ELR (cell line): Measurements from ENCODE around the gene MYLK2.
"Not testable (repeated sequence)": the region's sequence is repeated elsewhere in the genome, so short reads cannot be mapped to it uniquely, and the experiment has no call there.

Experiments used
- DNase-seq: peaks from one replicate; pipeline ENCODE4 v3.0.0-alpha.2; 2015; ENCODE audit warnings: low read depth

MYLK2 gene

GRCh38 chr20:31815408-31816188 lies 3.6 kb upstream of the MYLK2 start:
- DNase-seq = no peak

DNA sequence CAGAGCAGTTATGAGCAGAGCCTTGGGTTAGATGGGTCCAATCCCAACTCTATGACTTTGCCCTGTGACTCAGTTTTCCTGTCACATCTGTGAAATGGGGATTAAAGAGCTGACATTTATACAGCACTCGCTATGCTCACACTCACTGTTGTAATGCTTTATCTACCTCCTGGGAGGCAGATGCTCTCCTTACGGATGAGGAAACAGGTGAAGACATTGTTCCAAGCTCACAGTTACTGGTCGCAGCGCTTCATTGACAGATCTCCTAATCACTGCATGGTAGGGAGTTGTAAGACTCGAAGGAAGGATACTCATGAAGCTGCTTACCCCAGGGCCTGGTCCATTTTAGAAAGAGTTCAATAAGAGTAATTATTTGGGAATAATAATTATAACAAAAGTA lies 2.9 kb upstream of the MYLK2 start:
- DNase-seq = no peak

DNA sequence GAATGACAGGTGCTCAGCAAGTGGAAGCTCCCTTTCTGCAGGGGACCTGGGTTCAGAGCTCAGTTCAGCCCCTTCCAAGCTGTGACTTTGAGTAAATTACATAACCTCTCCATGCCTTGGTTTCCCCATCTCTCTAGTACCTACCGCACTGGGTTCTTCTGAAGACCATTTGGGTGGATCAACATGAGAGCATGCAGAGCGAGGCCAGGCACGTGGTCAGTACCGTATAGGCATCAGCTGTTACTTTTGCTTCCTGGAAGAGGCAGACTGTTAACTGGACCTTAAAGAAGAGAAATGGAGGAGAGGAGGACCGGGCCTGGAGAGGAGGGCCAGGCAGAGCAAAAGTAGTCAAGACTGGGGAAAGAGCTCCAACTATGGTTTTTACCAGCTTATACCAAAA lies 1.7 kb upstream of the MYLK2 start:
- DNase-seq = no peak

GRCh38 chr20:31818376-31818908 lies 714 bp upstream of the MYLK2 start:
- no peak for DNase-seq

DNA sequence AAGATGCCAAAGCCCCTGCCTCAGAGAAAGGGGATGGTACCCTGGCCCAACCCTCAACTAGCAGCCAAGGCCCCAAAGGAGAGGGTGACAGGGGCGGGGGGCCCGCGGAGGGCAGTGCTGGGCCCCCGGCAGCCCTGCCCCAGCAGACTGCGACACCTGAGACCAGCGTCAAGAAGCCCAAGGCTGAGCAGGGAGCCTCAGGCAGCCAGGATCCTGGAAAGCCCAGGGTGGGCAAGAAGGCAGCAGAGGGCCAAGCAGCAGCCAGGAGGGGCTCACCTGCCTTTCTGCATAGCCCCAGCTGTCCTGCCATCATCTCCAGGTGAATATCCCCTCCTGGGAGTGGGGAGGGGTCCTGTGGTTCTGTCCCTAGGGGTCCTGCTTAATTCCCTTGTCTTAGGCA lies 1.1 kb downstream of the MYLK2 start:
- DNase-seq = no peak

- DNase-seq = no peak
Measured at GRCh38 chr20:31821427-31821826, 2.3 kb downstream of the MYLK2 start.

DNA sequence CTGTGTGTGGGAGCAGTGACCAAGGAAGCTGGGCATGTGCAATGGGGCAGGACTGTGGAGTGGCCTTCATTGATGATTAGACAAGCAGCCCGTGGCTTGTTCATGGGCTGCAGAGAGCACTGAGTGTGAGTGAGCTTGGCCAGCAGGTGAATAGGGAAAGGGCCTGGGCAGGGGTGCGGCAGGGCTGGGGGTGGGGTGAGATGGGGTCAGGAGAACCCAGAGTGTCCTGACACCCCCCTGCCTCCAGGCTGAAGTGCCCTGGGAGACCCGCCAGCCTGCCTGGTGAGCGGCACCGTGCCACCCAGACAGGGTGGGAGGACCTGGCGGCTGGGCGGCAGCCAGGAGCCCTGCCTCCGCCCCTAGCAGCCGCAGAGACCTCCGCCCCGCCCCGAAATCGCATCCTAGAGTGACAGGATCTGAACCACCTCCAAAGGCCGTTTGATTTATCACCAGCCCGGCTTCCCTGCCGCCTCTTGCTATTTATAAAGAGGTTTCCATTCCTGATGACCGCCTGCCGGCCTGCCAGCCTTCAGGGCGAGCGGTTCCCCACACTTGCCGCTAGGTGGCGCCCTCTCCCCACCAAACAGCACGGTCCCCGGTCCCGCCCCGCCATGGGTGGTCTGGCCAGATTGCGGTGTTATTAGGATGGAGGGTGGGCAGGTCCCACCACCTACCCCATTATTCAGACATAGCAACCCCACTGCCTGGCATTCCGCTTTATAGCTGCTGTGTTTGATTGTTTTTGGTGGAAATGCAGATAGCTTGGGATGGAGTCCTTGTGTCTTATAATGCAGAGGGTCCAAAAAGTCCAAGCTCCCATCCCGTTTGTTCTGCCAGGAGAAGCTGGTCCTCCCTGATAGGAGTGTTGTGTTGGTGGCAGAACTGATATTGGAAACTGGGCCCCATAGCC lies 3.5 kb downstream of the MYLK2 start:
- peak; percentile 75 for DNase-seq

- DNase-seq = peak; percentile 32
Measured at GRCh38 chr20:31823360-31824124, 4.4 kb downstream of the MYLK2 start.

GRCh38 chr20:31824125-31824485 lies 4.9 kb downstream of the MYLK2 start:
- no peak for DNase-seq

DNA sequence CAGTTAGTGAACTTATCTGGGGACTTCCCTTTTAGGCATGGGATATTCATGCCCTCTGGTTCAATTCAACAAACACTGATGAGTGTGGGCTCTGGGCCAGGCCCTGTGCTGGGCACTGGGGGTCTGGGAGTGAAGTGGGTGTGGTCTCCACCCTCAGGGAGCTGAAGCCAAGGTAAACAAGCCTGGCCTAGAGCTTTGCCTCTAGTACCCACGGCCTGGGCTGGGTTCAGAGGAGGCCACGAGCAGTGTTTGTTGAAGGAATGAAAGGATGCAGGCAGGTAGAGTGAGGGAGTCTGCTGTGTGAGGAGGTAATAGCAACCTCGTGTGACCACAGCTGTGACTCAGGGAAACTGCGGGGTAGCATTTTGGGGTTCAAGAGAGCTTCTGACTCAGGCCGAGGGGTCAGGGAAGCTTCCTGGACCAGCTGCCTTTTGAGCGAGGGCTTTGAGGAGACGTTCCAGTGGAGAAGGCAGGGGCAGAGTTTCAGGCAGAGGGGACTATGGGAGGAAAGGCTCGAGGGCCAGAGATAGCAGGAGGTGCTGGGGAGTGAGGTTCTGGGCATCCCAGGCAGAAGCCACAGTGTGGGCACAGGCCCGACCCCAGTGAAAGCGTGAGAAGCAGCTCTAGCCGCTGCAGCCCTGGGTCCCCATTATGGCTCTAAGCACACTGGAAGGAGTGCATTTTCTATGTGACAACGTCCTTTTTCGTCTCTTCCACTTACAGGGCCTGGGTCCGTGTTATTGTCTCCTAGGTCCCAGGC lies 5.6 kb downstream of the MYLK2 start:
- no peak for DNase-seq

DNA sequence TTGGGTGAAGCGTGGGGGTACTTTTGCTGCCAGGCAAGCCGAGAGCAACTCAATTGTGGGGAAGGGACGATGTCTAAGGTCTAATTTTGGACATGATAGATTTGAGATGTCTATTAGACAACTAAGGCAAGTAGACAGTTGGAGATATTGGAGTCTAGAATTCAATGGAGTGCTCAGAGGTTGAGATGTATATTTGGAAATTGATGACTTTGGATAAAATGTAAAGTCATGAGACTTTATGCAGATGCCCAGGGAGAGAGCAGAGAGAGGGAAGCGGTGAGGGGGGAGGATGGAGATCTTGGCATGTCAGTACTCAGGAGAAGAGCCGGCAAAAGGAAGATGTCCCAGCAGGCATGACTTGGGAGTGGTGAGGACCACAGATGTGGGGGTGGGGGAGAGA lies 6.9 kb downstream of the MYLK2 start:
- no peak for DNase-seq

- no peak for DNase-seq
Measured at GRCh38 chr20:31827059-31827458, 7.9 kb downstream of the MYLK2 start.

DNA sequence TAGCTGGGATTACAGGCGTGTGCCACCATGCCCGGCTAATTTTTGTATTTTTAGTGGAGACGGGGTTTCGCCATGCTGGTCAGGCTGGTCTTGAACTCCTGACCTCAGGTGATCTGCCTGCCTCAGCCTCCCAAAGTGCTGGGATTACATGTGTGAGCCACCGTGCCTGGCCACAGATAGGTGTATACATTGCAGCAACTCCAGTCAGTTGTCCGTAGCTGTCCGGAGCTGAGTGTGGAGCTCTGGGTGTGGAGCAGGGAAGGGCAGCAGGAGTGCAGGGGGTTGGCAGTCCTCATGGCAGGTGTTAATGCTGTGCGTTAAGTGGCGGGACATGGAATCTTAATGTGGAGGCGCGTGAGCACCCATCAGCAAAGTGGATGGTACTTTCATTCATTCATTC lies 8.9 kb downstream of the MYLK2 start:
- not testable (repeated sequence) for DNase-seq

DNA sequence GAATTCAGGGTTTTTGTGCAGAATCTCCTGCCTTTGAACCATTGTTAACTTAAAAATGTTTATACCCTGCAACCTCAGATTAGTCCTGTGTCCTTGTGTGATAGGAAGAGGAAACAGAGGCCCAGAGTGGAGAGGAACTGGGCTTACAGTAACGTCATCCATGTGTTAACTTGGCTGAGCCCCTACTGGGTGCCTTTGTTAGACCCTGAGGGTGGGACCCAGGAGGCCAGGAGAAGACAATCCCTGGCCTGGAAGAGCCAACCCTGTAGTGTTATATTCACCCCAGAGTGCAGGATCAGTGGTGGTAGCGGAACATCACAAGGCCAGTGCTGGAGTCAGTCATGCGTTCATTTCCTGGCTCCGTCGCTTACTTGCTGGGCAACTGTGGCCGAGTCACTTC lies 10.6 kb downstream of the MYLK2 start:
- DNase-seq = no peak

- no peak for DNase-seq
Measured at GRCh38 chr20:31830406-31830981, 11.3 kb downstream of the MYLK2 start.

DNA sequence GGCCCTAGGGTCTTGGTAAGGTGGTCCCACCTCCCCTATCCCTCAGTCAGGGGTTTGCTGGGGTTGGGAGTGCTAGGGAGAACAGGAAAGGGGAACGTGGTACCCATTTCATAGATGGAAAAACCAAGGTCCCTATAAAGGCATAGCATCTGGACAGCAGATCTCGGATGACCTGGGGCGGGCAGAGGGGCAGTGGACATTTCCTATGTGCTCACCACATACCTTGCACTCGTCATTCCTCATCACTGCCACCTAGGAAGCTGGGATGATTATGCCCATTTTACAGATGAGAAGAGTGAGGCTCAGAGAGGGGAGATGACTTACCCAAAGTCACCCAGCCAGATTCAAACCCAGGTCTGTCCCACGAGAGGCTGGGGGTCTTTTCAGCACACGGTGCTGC lies 12.1 kb downstream of the MYLK2 start:
- DNase-seq = no peak

DNA sequence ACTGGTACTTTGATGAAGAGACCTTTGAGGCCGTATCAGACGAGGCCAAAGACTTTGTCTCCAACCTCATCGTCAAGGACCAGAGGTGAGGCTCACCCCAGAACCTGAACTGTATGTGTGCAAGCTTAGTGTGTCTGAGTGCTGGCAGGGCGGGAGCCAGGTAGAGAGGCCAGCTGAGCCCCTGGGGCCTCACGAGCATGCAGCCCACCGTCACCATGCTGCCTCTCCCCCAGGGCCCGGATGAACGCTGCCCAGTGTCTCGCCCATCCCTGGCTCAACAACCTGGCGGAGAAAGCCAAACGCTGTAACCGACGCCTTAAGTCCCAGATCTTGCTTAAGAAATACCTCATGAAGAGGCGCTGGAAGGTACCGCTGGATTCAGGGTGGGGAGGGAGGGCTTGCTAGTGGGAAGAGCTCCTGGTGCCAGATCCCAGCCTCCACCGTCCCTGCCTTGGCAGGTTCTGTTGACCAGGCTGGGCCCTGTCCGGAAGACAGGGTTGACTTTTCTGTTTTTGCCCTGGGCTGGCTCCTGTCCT lies 12.7 kb downstream of the MYLK2 start:
- DNase-seq = no peak

GRCh38 chr20:31833130-31833930 lies 14.2 kb downstream of the MYLK2 start:
- DNase-seq = peak; percentile 74

GRCh38 chr20:31833931-31834521 lies 14.9 kb downstream of the MYLK2 start:
- no peak for DNase-seq

- no peak for DNase-seq
Measured at GRCh38 chr20:31835554-31835953, 16.4 kb downstream of the MYLK2 start.
